HL-60 (cell line): Measurements from ENCODE around the gene VEGFB.

Experiments used
- DNase-seq, 2 experiments: peaks; one replicate each; pipeline ENCODE4 v3.0.0-alpha.2; 2010 to 2020; ENCODE audit warnings: low read depth in 1 of 2, low spot score in 1 of 2
- H3K27ac ChIP-seq: fragments of 250-450 bp; sonication (Bioruptor Pico); replicated peaks from 2 replicates; pipeline ENCODE4 v1.5.1; 2020; ENCODE audit warnings: mild to moderate bottlenecking, moderate library complexity
- H3K27me3 ChIP-seq: fragments of 250-450 bp; sonication (Bioruptor Pico); 2 replicates; pipeline ENCODE4 v1.5.1; 2021; ENCODE audit warnings: mild to moderate bottlenecking, moderate library complexity; ENCODE audit not compliant: insufficient read depth, poor library complexity, severe bottlenecking
- H3K4me3 ChIP-seq: replicated peaks from 2 replicates; pipeline ENCODE4 v1.5.1; 2011; ENCODE audit warnings: mild to moderate bottlenecking, control low read depth, low read length; ENCODE audit not compliant: insufficient read depth
- CTCF ChIP-seq: IDR thresholded peaks from one replicate; pipeline ENCODE4 v1.5.1; 2011; ENCODE audit warnings: low read length, control low read depth, inconsistent platforms; ENCODE audit not compliant: insufficient read depth
- GABPA ChIP-seq: IDR thresholded peaks from 2 replicates; pipeline ENCODE4 v1.6.1; 2012; ENCODE audit warnings: low read depth
- POLR2AphosphoS5 ChIP-seq: IDR thresholded peaks from 2 replicates; pipeline ENCODE4 v1.6.1; 2012; ENCODE audit warnings: low read depth
- SPI1 ChIP-seq: IDR thresholded peaks from 2 replicates; pipeline ENCODE4 v1.6.1; 2012; ENCODE audit warnings: low read depth, mild to moderate bottlenecking, borderline replicate concordance
- TF ChIP-seq, protein P1 (sequence below): IDR thresholded peaks from 2 replicates; pipeline ENCODE4 v1.6.1; 2012; ENCODE audit warnings: low read depth; ENCODE audit not compliant: insufficient replicate concordance

Gene VEGFB

DNA sequence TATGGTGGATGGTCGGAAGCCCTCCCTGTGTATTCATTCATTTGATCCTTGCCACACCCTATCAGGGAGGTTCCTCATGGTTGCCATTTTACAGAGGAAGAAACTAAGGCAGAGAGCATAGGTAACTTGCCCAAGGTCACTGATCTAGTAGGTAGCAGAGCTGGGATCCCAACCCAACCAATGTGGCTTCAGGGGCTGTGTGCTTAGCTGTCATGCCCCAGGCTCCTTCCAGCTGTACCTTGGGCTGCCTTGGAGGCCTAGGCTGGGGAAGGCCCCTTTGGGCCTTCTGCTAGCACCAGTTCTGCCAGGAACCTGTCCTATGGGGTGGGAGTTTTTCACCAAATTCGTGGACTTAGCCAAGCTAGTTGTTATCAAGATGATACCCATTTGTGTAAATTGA is 41.5 kb downstream of the VEGFB start:
- no peak overlapping the region for H3K27ac ChIP-seq

DNA sequence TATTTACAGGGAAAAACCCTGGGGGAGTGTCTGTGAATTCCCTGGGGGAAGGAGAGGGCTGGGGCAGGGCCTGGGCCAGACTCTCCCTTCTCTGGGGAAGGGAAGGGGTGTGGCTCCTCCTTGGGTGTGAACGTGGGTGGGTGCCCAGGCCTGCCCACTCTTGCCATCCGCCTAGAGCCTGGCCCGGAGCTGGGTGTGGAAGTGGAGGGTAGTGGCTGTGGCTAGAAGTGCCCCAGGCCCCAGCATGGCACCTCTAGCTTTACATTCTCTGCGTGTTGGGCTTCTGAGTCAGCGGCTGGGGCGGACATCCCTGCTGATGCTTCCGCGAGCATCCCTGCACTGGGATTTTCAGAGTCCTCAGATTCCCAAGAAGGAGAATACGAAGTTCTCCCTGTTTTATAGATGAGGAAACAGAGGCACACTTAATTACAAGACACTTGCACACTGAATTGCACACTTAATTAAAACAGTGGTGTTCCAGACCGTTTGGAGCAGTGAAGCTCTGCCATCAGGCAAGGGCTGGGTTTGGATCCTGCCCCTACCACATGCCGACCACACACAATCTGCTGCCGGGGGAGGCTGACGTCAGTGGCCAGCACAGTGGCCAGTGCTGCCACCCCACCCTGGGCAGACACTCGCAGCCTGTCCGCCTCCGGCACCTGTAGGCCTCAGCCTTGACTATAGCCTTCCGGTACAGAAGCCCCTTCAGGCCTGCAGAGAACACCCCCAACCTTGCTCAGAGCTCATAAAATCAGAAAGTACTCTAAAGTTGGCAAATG is 42.5 kb downstream of the VEGFB start:
- Histone ChIP-seq H3K27me3 (no peaks in the 10 kb centered on the region), H3K4me3 (no peak overlapping the region), H3K27ac (no peak overlapping the region)
- no peak for DNase-seq
- TF ChIP-seq CTCF (no peak), POLR2AphosphoS5 (no peak), SPI1 (no peak), GABPA (no peak)
- TF ChIP-seq, protein P1, sequence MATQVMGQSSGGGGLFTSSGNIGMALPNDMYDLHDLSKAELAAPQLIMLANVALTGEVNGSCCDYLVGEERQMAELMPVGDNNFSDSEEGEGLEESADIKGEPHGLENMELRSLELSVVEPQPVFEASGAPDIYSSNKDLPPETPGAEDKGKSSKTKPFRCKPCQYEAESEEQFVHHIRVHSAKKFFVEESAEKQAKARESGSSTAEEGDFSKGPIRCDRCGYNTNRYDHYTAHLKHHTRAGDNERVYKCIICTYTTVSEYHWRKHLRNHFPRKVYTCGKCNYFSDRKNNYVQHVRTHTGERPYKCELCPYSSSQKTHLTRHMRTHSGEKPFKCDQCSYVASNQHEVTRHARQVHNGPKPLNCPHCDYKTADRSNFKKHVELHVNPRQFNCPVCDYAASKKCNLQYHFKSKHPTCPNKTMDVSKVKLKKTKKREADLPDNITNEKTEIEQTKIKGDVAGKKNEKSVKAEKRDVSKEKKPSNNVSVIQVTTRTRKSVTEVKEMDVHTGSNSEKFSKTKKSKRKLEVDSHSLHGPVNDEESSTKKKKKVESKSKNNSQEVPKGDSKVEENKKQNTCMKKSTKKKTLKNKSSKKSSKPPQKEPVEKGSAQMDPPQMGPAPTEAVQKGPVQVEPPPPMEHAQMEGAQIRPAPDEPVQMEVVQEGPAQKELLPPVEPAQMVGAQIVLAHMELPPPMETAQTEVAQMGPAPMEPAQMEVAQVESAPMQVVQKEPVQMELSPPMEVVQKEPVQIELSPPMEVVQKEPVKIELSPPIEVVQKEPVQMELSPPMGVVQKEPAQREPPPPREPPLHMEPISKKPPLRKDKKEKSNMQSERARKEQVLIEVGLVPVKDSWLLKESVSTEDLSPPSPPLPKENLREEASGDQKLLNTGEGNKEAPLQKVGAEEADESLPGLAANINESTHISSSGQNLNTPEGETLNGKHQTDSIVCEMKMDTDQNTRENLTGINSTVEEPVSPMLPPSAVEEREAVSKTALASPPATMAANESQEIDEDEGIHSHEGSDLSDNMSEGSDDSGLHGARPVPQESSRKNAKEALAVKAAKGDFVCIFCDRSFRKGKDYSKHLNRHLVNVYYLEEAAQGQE = no peak

More for the DNA sequence above, 41.5 kb downstream of the VEGFB start:
- Histone ChIP-seq H3K27me3 (no peaks in the 10 kb centered on the region), H3K4me3 (no peak overlapping the region)
- no peak for TF ChIP-seq SPI1
- DNase-seq = no peak

GRCh38 chr11:64278576-64279190 is 44.3 kb downstream of the VEGFB start:
- Histone ChIP-seq H3K27me3 (no peaks in the 10 kb centered on the region), H3K27ac (no peak overlapping the region), H3K4me3 (no peak overlapping the region)
- no peak for DNase-seq
- no peak for TF ChIP-seq GABPA
- TF ChIP-seq, protein P1 = no peak
- TF ChIP-seq SPI1 = no peak
- no peak for TF ChIP-seq POLR2AphosphoS5
- TF ChIP-seq CTCF = no peak

DNA sequence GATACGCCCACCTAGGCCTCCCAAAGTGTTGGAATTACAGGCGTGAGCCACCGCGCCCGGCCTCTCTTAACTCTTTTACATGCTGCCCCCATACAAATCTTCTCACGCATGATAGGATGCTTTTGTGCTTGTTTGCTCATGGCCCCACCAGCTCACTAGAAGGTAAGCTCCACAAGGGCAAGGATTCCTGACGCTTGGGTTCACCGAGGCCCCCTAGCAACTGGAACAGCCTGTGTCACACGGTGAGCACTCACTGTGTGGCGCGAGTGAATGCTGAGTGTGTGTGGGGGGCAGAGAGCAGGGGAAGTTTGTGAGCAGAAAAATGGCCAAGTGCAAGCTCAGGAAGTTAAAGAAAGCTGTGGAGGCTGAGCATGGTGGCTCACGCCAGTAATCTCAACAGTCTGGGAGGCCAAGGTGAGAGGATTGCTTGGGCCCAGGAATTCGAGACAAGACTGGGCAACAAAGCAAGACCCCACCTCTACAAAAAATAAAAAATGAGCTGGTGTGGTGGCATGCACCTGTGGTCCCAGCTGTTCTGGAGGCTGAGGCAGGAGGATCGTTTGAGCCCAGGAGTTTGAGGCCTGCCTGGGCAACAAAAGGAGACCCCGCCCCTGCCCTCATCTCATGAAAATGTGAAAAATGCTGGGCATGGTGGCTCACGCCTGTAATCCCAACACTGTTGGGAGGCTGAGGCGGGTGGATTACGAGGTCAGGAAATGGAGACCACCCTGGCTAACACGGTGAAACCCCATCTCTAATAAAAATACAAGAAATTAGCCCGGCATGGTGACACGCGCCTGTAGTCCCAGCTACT is 47.8 kb downstream of the VEGFB start:
- no peak for DNase-seq
- H3K27me3 ChIP-seq = no peaks in the 10 kb centered on the region
- H3K4me3 ChIP-seq = no peak overlapping the region
- H3K27ac ChIP-seq = no peak overlapping the region
- TF ChIP-seq SPI1 (no peak), GABPA (no peak), CTCF (no peak), POLR2AphosphoS5 (no peak)
- TF ChIP-seq, protein P1 = no peak
